Fibroblast of lung (primary cell): Measurements from ENCODE around the gene CAPNS2.

Experiments
- CTCF ChIP-seq, 2 donors: IDR thresholded peaks in 1 of 2; conservative IDR thresholded peaks in 1 of 2; 1 replicate in 1 of 2; 2 replicates in 1 of 2; pipeline ENCODE4 v1.5.1; 2011 to 2012; ENCODE audit warnings: low read length in 2 of 2, control low read depth in 1 of 2, inconsistent platforms in 1 of 2, low read depth in 1 of 2, mild to moderate bottlenecking in 1 of 2
- EZH2 ChIP-seq: IDR thresholded peaks from 2 replicates; pipeline ENCODE4 v1.5.1; 2012; ENCODE audit warnings: low read length, control low read depth, mild to moderate bottlenecking; ENCODE audit errors: missing control alignments

GRCh38 chr16:55539488-55539887 is 27.0 kb upstream of the CAPNS2 start:
- no peak for TF ChIP-seq CTCF (conservative IDR thresholded peaks at IDR 0.05 in 1 of 2, IDR thresholded peaks at IDR 0.05 in 1 of 2; ENCODE audit: low read depth in 1 of 2, low read length in 2 of 2)
- no peak for TF ChIP-seq EZH2
